ENCODE results near the gene AGTR1. TPM values are rescaled to one million over a fixed set of nuclear protein-coding genes. Genes with fewer than 3 reads are reported as not detected.

Gene AGTR1
- total and polyA plus RNA-seq, 2 of the 13 experiments (the other 11 are each of a cell fraction or from before 2014, with no cell fraction given): 0.64 to 1.5 TPM

DNA sequence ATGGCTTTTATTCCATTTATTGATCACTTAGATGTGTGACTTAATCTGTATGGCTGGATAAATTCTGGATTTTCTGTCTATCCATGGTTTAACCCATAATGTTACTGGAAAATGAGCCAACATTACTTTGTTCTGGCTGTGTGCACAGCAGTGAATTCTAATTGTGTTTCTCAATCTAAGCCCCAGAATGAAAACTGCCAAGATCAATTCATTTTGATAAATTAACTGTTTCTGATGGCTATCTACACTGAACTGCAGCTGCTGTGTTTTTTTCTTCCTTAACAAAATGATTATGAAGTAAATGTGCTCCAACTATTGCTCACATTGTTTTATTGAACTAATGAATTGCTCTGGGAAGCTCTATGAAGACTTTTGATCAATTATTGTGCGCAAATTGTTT is 94.2 kb downstream of the AGTR1 start (continued):
- no peak for TF ChIP-seq RXRB (CRISPR knock-in tag; IDR thresholded peaks at IDR 0.05; ENCODE audit: borderline replicate concordance)
- TF ChIP-seq ZNF768 (CRISPR knock-in tag; IDR thresholded peaks at IDR 0.05): no peak
- TF ChIP-seq CBFB (CRISPR knock-in tag; IDR thresholded peaks at IDR 0.05): no peak
- TF ChIP-seq ZNF124 (CRISPR knock-in tag; IDR thresholded peaks at IDR 0.05): no peak

DNA sequence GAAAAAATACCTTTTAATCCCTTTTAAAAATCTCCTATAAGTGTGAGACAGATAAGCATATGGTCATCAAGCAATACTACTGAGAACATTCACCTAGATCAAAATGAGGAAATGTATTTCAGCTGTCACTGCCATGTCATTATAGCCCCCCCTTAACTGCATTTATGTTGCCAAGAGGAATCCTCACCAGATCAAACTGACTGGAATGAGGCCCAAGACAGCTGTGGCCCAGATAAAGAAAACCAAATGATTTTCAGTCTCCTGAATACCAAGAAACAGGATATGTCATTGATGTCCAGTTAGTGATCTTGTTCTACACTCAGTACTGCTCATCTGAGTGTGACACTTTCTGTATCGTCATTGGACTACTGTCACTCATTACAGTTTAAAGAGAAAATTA is 94.8 kb downstream of the AGTR1 start:
- TF ChIP-seq ZNF674 (CRISPR knock-in tag; IDR thresholded peaks at IDR 0.05; ENCODE audit: low read depth) (no peak), KDM2A (CRISPR knock-in tag; IDR thresholded peaks at IDR 0.05; ENCODE audit: borderline replicate concordance, low read depth) (no peak), ZNF138 (CRISPR knock-in tag; IDR thresholded peaks at IDR 0.05; ENCODE audit: low read depth) (no peak), ZNF225 (CRISPR knock-in tag; IDR thresholded peaks at IDR 0.05) (no peak), KDM3A (CRISPR knock-in tag; IDR thresholded peaks at IDR 0.05; ENCODE audit: low read depth) (no peak), ZNF792 (CRISPR knock-in tag; IDR thresholded peaks at IDR 0.05) (no peak), MZF1 (CRISPR knock-in tag; IDR thresholded peaks at IDR 0.05; ENCODE audit: borderline replicate concordance) (no peak), NONO (IDR thresholded peaks at IDR 0.05) (no peak), NONO (CRISPR knock-in tag; conservative IDR thresholded peaks at IDR 0.05) (no peak), REL (CRISPR knock-in tag; conservative IDR thresholded peaks at IDR 0.05) (no peak), NCOA5 (CRISPR knock-in tag; IDR thresholded peaks at IDR 0.05) (no peak), ZNF607 (CRISPR knock-in tag; IDR thresholded peaks at IDR 0.05; ENCODE audit: borderline replicate concordance) (no peak), TARDBP (CRISPR knock-in tag; IDR thresholded peaks at IDR 0.05) (no peak)
- TF ChIP-seq, protein P1, sequence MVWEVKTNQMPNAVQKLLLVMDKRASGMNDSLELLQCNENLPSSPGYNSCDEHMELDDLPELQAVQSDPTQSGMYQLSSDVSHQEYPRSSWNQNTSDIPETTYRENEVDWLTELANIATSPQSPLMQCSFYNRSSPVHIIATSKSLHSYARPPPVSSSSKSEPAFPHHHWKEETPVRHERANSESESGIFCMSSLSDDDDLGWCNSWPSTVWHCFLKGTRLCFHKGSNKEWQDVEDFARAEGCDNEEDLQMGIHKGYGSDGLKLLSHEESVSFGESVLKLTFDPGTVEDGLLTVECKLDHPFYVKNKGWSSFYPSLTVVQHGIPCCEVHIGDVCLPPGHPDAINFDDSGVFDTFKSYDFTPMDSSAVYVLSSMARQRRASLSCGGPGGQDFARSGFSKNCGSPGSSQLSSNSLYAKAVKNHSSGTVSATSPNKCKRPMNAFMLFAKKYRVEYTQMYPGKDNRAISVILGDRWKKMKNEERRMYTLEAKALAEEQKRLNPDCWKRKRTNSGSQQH (CRISPR knock-in tag; IDR thresholded peaks at IDR 0.05; ENCODE audit: low read depth): no peak
- TF ChIP-seq, protein P2, sequence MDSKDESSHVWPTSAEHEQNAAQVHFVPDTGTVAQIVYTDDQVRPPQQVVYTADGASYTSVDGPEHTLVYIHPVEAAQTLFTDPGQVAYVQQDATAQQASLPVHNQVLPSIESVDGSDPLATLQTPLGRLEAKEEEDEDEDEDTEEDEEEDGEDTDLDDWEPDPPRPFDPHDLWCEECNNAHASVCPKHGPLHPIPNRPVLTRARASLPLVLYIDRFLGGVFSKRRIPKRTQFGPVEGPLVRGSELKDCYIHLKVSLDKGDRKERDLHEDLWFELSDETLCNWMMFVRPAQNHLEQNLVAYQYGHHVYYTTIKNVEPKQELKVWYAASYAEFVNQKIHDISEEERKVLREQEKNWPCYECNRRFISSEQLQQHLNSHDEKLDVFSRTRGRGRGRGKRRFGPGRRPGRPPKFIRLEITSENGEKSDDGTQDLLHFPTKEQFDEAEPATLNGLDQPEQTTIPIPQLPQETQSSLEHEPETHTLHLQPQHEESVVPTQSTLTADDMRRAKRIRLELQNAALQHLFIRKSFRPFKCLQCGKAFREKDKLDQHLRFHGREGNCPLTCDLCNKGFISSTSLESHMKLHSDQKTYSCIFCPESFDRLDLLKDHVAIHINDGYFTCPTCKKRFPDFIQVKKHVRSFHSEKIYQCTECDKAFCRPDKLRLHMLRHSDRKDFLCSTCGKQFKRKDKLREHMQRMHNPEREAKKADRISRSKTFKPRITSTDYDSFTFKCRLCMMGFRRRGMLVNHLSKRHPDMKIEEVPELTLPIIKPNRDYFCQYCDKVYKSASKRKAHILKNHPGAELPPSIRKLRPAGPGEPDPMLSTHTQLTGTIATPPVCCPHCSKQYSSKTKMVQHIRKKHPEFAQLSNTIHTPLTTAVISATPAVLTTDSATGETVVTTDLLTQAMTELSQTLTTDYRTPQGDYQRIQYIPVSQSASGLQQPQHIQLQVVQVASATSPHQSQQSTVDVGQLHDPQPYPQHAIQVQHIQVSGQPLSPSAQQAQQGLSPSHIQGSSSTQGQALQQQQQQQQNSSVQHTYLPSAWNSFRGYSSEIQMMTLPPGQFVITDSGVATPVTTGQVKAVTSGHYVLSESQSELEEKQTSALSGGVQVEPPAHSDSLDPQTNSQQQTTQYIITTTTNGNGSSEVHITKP (CRISPR knock-in tag; IDR thresholded peaks at IDR 0.05; ENCODE audit: low read depth): no peak
- TF ChIP-seq, protein P3, sequence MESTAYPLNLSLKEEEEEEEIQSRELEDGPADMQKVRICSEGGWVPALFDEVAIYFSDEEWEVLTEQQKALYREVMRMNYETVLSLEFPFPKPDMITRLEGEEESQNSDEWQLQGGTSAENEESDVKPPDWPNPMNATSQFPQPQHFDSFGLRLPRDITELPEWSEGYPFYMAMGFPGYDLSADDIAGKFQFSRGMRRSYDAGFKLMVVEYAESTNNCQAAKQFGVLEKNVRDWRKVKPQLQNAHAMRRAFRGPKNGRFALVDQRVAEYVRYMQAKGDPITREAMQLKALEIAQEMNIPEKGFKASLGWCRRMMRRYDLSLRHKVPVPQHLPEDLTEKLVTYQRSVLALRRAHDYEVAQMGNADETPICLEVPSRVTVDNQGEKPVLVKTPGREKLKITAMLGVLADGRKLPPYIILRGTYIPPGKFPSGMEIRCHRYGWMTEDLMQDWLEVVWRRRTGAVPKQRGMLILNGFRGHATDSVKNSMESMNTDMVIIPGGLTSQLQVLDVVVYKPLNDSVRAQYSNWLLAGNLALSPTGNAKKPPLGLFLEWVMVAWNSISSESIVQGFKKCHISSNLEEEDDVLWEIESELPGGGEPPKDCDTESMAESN (CRISPR knock-in tag; conservative IDR thresholded peaks at IDR 0.05): no peak
- no peak for ATAC-seq
- POLR2A ChIA-PET: no interaction called here

More for the DNA sequence above, 94.8 kb downstream of the AGTR1 start:
- no peak overlapping the region for H3K4me3 ChIP-seq (replicated peaks in 1 of 3; ENCODE audit: insufficient read depth in 1 of 3, low read depth in 2 of 3, low read length in 3 of 3)
- no TSS peak for BruUV-seq (replicated peaks)
- FAIRE-seq (no peak), DNase-seq (ENCODE audit: low spot score) (no peak)
- no peak overlapping the region for H3K9ac ChIP-seq (ENCODE audit: insufficient read depth, low read depth, low read length)
- CTCF ChIA-PET (ENCODE audit: low intra/inter-chr PET ratio, low total read pairs): no interaction called here
- H2AFZ ChIP-seq (ENCODE audit: low read length): no peak overlapping the region
- no peak overlapping the region for H3K4me2 ChIP-seq (ENCODE audit: low read depth, low read length)
- WGBS (ENCODE audit: low lambda C conversion rate): 90% methylated on average over 1 of the region's 1 CpG
- H3K36me3 ChIP-seq (replicated peaks in 1 of 2; ENCODE audit: control insufficient read depth in 1 of 2, insufficient read depth in 2 of 2, low read length in 2 of 2): no peaks in the 10 kb centered on the region
- in situ Hi-C loops (cut with HindIII; ENCODE audit: extremely low pct_ligation_motif_present, low pct_unique_long_range_greater_than_20kb): no loop called here
- no peak overlapping the region for H3K27ac ChIP-seq (ENCODE audit: extremely low read length, insufficient read depth, low read length)
- no peaks in the 10 kb centered on the region for H3K9me3 ChIP-seq (ENCODE audit: low read length)
- H3K27me3 ChIP-seq (ENCODE audit: control insufficient read depth in 1 of 2, insufficient read depth in 2 of 2, low read length in 2 of 2): no peaks in the 10 kb centered on the region
- no peaks in the 10 kb centered on the region for H4K20me1 ChIP-seq (ENCODE audit: insufficient read depth, low read length)
- intact Hi-C loops (cut with micrococcal nuclease; ENCODE audit: unreplicated experiment): no loop called here
- peaks cover 7% of the 10 kb centered on the region for H3K4me1 ChIP-seq (ENCODE audit: insufficient read depth, low read length)
- H3K79me2 ChIP-seq (ENCODE audit: insufficient read depth, low read length): no peaks in the 10 kb centered on the region
